Activated T-helper 2 cell treated with anti-CD3 and anti-CD28 coated beads, Interferon-gamma antibody, Interleukin-2, Interleukin-4, amounts not matched to agents 10 μg/mL and 5 μg/mL and 100 μg/mL, durations not matched to agents 14 hours and 24 hours and 36 hours (primary cell): Measurements from ENCODE around the gene LBX2. TPM values are rescaled to one million over a fixed set of nuclear protein-coding genes. Genes with fewer than 3 reads are reported as not detected.

Source experiments
- total RNA-seq: library from RNA; stranded (reverse); gene quantifications from 2 replicates; pipeline ENCODE4 v1.2.3, GENCODE V29; 2022

Gene LBX2
- total RNA-seq, 1 donor from 2014 or later, result 1.6 TPM

Other genes with a start within 250 kb of the LBX2 start
- gene SLC4A5, start 156.2 kb downstream of the LBX2 start, total RNA-seq, result 1.2 and 1.8 TPM in 2 replicates
- 91.1 and 104 TPM in 2 replicates for gene DCTN1, start 119.3 kb downstream of the LBX2 start, total RNA-seq
- 1.6 and 1.9 TPM in 2 replicates for gene C2orf81, start 78.0 kb downstream of the LBX2 start, total RNA-seq
- 76.7 and 78.0 TPM in 2 replicates for gene WDR54, start 77.9 kb downstream of the LBX2 start, total RNA-seq
- gene RTKN, start 57.7 kb downstream of the LBX2 start, total RNA-seq, result 2.2 and 3.9 TPM in 2 replicates
- gene INO80B, start 44.5 kb downstream of the LBX2 start, total RNA-seq, result 45.2 and 48.5 TPM in 2 replicates
- 38.6 and 40.7 TPM in 2 replicates for gene WBP1, start 41.2 kb downstream of the LBX2 start, total RNA-seq
- gene MOGS, start 34.2 kb downstream of the LBX2 start, total RNA-seq, result 83.2 and 86.4 TPM in 2 replicates
- gene MRPL53, start 26.9 kb downstream of the LBX2 start, total RNA-seq, result 102 and 110 TPM in 2 replicates
- 25.1 and 26.9 TPM in 2 replicates for gene CCDC142, start 16.6 kb downstream of the LBX2 start, total RNA-seq
- 35.1 and 35.9 TPM in 2 replicates for gene TTC31, start 16.5 kb downstream of the LBX2 start, total RNA-seq
- gene PCGF1, start 8.1 kb upstream of the LBX2 start, total RNA-seq, result 36.5 and 39.7 TPM in 2 replicates
- 0.82 and 0.92 TPM in 2 replicates for gene TLX2, start 14.8 kb upstream of the LBX2 start, total RNA-seq
- 0.39 and 0.94 TPM in 2 replicates for gene DQX1, start 26.6 kb upstream of the LBX2 start, total RNA-seq
- 155 TPM in 2 replicates for gene AUP1, start 30.1 kb upstream of the LBX2 start, total RNA-seq
- gene HTRA2, start 30.3 kb upstream of the LBX2 start, total RNA-seq, result 61.5 and 64.1 TPM in 2 replicates
- 1.7 and 2.1 TPM in 2 replicates for gene LOXL3, start 54.3 kb upstream of the LBX2 start, total RNA-seq
- 41.0 and 41.4 TPM in 2 replicates for gene DOK1, start 55.1 kb upstream of the LBX2 start, total RNA-seq
- not detected in 2 replicates for gene M1AP, start 148.7 kb upstream of the LBX2 start, total RNA-seq
- 5.5 and 7.1 TPM in 2 replicates for gene SEMA4F, start 154.6 kb upstream of the LBX2 start, total RNA-seq